SJSA1 (cell line): ENCODE results near the gene PNPO. TPM values are rescaled to one million over a fixed set of nuclear protein-coding genes. Genes with fewer than 3 reads are reported as not detected.
"Not testable (repeated sequence)": the region's sequence is repeated elsewhere in the genome, so short reads cannot be mapped to it uniquely, and the experiment has no call there.

ENCODE experiments used
- DNase-seq, 2 experiments: peaks; one replicate each; pipeline ENCODE4 v3.0.0-alpha.2; 2015 to 2020; ENCODE audit warnings: low spot score in 2 of 2, low read depth in 1 of 2
- H3K27ac ChIP-seq: fragments of 250-450 bp; sonication (Bioruptor Pico); 2 replicates; pipeline ENCODE4 v1.5.1; 2020; ENCODE audit warnings: mild to moderate bottlenecking, moderate library complexity
- H3K27me3 ChIP-seq: fragments of 250-450 bp; sonication (Bioruptor Pico); replicated peaks from 2 replicates; pipeline ENCODE4 v1.5.1; 2020; ENCODE audit warnings: mild to moderate bottlenecking, moderate library complexity
- H3K36me3 ChIP-seq: fragments of 250-450 bp; sonication (Bioruptor Pico); 2 replicates; pipeline ENCODE4 v1.5.1; 2020; ENCODE audit warnings: mild to moderate bottlenecking
- H3K4me1 ChIP-seq: fragments of 250-450 bp; sonication (Bioruptor Pico); replicated peaks from 2 replicates; pipeline ENCODE4 v1.6.1; 2021; ENCODE audit warnings: mild to moderate bottlenecking
- H3K4me3 ChIP-seq: fragments of 250-450 bp; sonication (Bioruptor Pico); 2 replicates; pipeline ENCODE4 v1.5.1; 2020; ENCODE audit warnings: mild to moderate bottlenecking
- H3K9me3 ChIP-seq: fragments of 250-450 bp; sonication (Bioruptor Pico); replicated peaks from 2 replicates; pipeline ENCODE4 v1.5.1; 2020; ENCODE audit warnings: mild to moderate bottlenecking
- total RNA-seq: library from RNA; depleted of rRNA; stranded (reverse); fragments of >200 nt; shearing (Covaris generic); gene quantifications from 2 replicates; pipeline ENCODE4 v1.2.3, GENCODE V29; 2014

Gene PNPO
- total RNA-seq, 1 experiment from 2014 or later, result 34.3 TPM

DNA sequence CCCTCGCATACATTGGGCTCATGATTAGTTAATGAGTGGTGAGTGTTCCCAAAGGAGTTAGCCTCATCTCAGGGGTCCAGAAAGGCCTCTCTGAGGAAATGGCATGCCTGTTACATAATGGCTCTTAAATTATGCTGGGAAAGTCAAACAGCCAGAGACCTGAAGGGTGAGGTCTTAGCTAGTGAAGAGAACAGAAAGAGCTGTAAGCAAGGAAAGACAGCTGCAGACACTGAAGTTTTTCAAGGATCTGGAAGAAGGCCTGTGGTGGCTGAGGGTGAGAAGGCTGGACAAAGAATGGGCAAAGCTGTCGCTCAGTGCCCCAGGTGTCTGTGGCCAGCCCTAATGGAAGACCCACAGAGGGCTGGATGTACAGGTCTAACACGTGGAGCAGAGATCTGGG is 34.9 kb upstream of the PNPO start:
- no peak for DNase-seq
- Histone ChIP-seq H3K27ac (no peak overlapping the region), H3K4me1 (peaks cover 12% of the 10 kb centered on the region; the same call in 1 of the 2 replicates), H3K4me3 (no peak overlapping the region), H3K36me3 (peaks cover 13% of the 10 kb centered on the region), H3K27me3 (no peaks in the 10 kb centered on the region), H3K9me3 (no peaks in the 10 kb centered on the region)

DNA sequence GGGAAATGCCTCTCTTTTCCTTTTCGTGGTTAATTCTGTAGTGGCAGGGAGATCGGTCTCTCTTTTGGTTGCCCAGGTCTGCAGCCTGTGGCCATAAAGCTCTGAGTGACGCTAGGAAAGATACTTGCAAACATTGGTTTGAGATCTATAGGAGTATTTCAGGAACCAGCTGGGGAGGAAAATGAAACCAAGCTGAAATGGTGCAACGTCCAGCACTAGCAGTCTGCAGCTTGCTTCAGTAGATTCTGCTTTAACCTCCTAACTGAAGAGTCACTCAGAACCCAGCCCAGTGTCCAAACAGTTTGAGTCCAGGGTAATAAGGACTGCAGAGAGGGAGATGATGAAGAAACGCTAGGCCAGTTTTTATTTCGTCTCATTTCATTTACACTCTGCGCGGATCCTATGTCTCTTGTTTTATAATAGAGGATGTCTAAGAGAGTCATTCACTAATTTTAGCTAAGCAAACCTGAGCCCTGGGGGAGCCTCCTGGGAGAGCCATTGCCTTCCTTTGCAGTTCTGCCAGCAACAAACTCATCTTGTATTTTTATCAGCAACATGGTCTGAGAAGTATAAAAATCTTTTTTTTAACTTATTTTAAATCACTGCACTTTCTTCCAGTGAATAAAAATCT is 33.3 kb upstream of the PNPO start:
- Histone ChIP-seq H3K36me3 (peaks cover 9% of the 10 kb centered on the region), H3K4me3 (no peak overlapping the region)
- no peak for DNase-seq

DNA sequence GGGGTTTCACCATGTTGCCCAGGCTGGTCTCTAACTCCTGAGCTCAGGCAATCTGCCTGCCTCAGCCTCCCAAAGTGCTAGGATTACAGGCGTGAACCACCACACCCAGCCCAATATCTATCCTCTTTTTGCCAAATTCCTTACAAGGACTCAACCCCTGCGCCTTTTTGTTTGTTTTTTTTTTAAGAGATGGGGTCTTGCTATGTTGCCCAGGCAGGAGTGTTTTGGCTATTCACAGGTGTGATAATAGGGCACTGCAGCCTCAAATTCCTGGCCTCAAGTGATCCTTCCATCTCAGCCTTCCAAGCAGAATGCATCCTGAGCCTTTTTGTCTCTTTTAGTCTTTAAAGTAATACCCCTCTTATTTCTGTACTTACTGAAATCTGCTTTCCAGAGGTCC is 28.3 kb upstream of the PNPO start:
- DNase-seq, result no peak
- Histone ChIP-seq H3K4me3 (no peak overlapping the region), H3K27me3 (no peaks in the 10 kb centered on the region), H3K36me3 (peaks cover 32% of the 10 kb centered on the region), H3K9me3 (no peaks in the 10 kb centered on the region), H3K4me1 (peaks cover 7% of the 10 kb centered on the region; the same call in 1 of the 2 replicates), H3K27ac (no peak overlapping the region)

More for the DNA sequence above, 33.3 kb upstream of the PNPO start:
- H3K27me3 ChIP-seq, result no peaks in the 10 kb centered on the region
- no peaks in the 10 kb centered on the region for H3K9me3 ChIP-seq
- no peak overlapping the region for H3K27ac ChIP-seq
- H3K4me1 ChIP-seq, result peaks cover 12% of the 10 kb centered on the region; the same call in 1 of the 2 replicates

DNA sequence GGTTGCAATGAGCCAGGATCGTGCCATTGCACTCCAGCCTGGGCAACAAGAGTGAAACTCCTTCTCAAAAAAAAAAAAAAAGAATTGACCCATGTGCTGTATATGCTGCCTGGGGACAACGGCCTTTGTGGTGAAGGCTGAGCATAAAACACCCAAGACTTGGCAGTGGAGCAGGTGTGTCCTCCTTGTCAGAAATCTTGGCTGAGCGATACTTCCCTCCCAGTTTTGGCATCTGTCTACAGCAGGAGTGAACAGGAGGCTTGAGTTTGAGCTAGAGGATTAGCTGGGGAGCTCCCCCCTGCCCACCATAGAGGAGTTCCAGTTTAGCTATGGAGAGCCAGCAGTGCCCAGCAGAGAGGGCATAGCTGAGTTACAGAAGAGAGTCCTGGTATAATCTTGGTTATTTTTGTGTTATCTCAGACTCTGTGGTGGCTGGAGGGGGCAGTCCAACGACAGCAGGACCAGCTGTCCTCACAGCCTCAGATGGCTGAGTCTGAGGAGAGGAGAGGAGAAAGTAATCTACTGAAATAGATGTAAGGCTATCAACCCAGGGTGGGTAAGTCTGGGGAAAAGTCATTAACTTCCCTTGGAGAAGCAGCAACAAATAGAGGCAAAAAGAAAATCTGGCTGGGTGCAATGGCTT is 26.9 kb upstream of the PNPO start:
- DNase-seq, result no peak
- H3K27ac ChIP-seq, result no peak overlapping the region
- peaks cover 7% of the 10 kb centered on the region; the same call in 1 of the 2 replicates for H3K4me1 ChIP-seq
- no peaks in the 10 kb centered on the region for H3K9me3 ChIP-seq
- H3K27me3 ChIP-seq, result no peaks in the 10 kb centered on the region
- H3K4me3 ChIP-seq, result no peak overlapping the region
- peaks cover 34% of the 10 kb centered on the region for H3K36me3 ChIP-seq

DNA sequence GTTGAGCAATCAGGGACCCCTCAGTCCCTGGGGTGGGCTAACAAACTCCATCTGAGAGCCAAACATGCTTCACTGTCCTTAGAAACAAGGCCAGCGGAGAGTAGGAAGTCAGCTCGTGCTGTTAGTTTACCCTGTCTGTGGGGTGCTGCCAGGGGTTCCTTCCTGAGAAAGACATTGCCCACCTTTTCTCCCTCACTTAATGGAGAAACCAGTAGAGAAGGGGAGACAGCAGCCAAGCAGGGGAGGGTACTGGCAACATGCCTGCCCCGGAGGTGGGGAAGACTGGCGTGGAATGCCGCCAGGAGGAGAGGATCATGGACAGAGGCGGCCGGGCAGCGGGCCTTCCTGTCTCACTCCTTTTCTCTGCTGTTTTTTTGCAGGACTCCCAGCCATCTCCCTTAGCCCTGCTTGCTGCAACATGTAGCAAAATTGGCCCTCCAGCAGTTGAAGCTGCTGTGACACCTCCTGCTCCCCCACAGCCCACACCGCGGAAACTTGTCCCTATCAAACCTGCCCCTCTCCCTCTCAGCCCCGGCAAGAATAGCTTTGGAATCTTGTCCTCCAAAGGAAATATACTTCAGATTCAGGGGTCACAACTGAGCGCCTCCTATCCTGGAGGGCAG is 25.5 kb upstream of the PNPO start:
- no peak for DNase-seq
- Histone ChIP-seq H3K4me1 (peaks cover 6% of the 10 kb centered on the region; the same call in 1 of the 2 replicates), H3K9me3 (no peaks in the 10 kb centered on the region), H3K4me3 (no peak overlapping the region), H3K27ac (no peak overlapping the region), H3K36me3 (peaks cover 30% of the 10 kb centered on the region), H3K27me3 (no peaks in the 10 kb centered on the region)

DNA sequence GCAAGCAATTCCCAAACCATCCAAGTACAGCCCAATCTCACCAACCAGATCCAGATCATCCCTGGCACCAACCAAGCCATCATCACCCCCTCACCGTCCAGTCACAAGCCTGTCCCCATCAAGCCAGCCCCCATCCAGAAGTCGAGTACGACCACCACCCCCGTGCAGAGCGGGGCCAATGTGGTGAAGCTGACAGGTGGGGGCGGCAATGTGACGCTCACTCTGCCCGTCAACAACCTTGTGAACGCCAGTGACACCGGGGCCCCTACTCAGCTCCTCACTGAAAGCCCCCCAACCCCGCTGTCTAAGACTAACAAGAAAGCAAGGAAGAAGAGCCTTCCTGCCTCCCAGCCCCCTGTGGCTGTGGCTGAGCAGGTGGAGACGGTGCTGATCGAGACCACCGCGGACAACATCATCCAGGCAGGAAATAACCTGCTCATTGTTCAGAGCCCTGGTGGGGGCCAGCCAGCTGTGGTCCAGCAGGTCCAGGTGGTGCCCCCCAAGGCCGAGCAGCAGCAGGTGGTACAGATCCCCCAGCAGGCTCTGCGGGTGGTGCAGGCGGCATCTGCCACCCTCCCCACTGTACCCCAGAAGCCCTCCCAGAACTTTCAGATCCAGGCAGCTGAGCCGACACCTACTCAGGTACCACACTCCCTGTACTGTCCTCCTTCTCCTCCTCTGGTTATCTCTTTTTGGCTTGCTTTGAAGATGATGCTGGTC is 24.7 kb upstream of the PNPO start:
- Histone ChIP-seq H3K27ac (no peak overlapping the region), H3K4me3 (no peak overlapping the region), H3K27me3 (no peaks in the 10 kb centered on the region), H3K9me3 (no peaks in the 10 kb centered on the region), H3K36me3 (peaks cover 30% of the 10 kb centered on the region), H3K4me1 (no peaks in the 10 kb centered on the region)
- DNase-seq, result no peak

DNA sequence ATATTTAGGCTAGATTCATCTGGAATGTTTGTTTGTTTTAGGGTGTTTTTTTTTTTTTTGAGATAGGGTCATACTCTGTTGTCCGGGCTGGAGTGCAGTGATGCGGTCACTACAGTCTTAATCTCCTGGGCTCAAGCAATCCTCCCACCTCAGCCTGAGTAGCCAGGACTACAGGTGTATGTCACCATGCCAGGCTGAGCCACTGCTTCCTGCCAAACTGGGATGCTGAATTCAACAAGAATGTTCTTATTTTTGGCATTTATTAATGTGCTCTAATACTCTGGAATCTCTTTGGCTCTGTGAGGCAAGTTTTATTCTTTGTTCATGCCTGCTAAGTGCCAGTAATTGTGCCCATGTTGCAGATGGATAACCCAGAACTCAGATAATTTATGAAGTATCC is 23.8 kb upstream of the PNPO start:
- Histone ChIP-seq H3K4me1 (no peaks in the 10 kb centered on the region), H3K27ac (no peak overlapping the region), H3K9me3 (no peaks in the 10 kb centered on the region), H3K27me3 (no peaks in the 10 kb centered on the region), H3K36me3 (peaks cover 35% of the 10 kb centered on the region), H3K4me3 (no peak overlapping the region)
- DNase-seq, result no peak

DNA sequence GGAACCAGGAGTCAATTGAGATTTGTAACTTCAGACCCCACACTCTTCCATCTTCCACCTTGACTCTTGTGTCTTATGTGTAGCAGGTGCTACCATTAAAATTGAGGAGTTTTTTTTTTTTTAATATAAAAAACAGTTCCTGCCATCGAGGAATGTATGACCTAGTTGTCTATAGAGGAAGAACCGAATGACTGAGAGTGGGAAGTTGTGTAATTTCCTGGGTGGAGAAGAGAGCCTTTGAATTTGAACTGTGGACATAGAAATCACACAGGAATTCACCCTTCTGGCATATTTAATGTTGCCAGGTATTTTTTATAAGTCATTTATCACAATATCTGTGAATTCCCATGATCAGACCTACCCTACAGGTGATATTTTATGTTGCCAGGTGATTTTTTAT is 23.4 kb upstream of the PNPO start:
- no peak overlapping the region for H3K4me3 ChIP-seq
- H3K36me3 ChIP-seq, result peaks cover 36% of the 10 kb centered on the region
- H3K4me1 ChIP-seq, result no peaks in the 10 kb centered on the region
- DNase-seq, result no peak
- H3K27ac ChIP-seq, result no peak overlapping the region
- H3K9me3 ChIP-seq, result no peaks in the 10 kb centered on the region
- H3K27me3 ChIP-seq, result no peaks in the 10 kb centered on the region

DNA sequence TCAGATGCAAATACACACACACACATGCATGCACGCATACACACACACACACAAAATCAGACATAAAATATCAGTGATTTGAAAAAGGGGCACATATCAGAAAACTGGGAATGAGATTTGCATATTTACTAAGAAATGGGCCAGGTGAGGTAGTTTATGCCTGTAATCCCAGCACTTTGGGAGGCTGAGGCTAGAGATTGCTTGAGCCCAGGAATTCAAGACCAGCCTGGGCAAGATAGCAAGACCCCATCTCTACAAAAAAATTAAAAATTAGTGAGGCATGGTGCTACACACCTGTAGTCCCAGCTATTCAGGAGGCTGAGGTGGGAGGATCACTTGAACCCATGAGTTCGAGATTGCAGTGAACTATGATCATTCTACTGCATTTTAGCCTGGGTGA is 22.4 kb upstream of the PNPO start:
- peaks cover 45% of the 10 kb centered on the region for H3K36me3 ChIP-seq
- no peak overlapping the region for H3K4me3 ChIP-seq
- H3K27me3 ChIP-seq, result no peaks in the 10 kb centered on the region
- H3K9me3 ChIP-seq, result no peaks in the 10 kb centered on the region
- no peaks in the 10 kb centered on the region for H3K4me1 ChIP-seq
- DNase-seq, result no peak
- no peak overlapping the region for H3K27ac ChIP-seq

DNA sequence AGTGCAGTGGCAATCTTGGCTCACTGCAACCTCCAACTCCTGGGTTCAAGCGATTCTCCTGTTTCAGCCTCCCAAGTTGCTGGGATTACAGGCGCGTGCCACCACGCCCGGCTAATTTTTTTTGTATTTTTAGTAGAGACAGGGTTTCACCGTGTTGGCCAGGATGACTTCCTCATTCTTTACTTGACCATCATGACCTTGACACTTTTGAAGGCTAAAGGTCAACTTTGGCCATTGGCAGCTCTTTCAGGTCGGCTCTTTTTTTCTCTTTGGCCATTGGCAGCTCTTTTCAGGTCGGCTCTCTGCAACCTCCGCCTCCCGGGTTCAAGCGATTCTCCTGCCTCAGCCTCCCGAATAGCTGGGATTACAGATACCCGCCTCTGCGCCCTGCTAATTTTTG is 21.5 kb upstream of the PNPO start:
- H3K27me3 ChIP-seq, H3K4me3 ChIP-seq, H3K9me3 ChIP-seq, DNase-seq, H3K27ac ChIP-seq, H3K4me1 ChIP-seq: not testable (repeated sequence)
- H3K36me3 ChIP-seq, result peaks cover 54% of the 10 kb centered on the region

DNA sequence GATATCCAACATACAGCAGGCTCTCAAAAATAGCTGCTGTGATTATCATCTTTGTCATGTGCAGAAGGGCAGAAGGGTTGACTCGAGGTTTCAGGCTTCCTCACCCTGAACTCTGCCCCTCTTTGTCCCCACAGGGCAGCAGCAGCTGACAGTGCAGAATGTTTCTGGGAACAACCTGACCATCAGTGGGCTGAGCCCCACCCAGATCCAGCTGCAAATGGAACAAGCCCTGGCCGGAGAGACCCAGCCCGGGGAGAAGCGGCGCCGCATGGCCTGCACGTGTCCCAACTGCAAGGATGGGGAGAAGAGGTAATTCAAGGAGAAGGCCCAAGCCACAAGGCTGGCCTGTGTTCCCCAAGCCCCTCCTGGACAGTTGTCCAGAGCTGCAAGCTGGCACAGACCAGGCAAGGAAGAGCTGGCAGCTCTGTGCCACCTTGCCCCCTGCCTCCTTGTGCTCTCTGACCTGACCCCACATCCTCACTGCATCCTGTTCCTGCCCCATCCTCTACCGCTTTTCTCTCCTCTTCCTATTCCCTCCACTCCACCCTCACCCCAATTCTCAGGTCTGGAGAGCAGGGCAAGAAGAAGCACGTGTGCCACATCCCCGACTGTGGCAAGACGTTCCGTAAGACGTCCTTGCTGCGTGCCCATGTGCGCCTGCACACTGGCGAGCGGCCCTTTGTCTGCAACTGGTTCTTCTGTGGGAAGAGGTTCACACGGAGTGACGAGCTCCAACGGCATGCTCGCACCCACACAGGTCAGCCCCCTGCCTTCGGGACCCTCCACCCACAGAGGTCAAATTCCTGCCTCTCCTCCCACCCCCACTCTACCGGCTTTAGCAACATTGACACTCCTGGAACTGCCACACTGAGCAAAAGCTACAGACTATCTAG is 16.3 kb upstream of the PNPO start:
- Histone ChIP-seq H3K4me1 (no peaks in the 10 kb centered on the region), H3K36me3 (peaks cover 50% of the 10 kb centered on the region), H3K27me3 (no peaks in the 10 kb centered on the region), H3K4me3 (no peak overlapping the region), H3K9me3 (no peaks in the 10 kb centered on the region), H3K27ac (no peak overlapping the region)
- DNase-seq, result no peak

DNA sequence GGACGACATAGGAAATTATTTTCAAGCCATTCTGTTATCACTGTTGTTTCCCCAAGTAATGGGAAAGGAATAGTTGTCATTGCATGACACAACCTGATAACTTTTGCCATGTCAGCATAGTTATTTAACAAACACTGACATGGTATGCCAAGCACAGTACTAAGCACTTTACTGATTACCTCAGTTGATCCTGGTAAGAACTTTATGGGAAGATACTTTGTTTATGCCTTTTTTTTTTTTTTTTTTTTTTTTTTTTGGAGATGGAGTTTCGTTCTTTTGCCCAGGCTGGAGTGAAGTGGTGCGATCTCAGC is 15.7 kb upstream of the PNPO start:
- Histone ChIP-seq H3K4me1 (peaks cover 3% of the 10 kb centered on the region), H3K4me3 (no peak overlapping the region)

DNA sequence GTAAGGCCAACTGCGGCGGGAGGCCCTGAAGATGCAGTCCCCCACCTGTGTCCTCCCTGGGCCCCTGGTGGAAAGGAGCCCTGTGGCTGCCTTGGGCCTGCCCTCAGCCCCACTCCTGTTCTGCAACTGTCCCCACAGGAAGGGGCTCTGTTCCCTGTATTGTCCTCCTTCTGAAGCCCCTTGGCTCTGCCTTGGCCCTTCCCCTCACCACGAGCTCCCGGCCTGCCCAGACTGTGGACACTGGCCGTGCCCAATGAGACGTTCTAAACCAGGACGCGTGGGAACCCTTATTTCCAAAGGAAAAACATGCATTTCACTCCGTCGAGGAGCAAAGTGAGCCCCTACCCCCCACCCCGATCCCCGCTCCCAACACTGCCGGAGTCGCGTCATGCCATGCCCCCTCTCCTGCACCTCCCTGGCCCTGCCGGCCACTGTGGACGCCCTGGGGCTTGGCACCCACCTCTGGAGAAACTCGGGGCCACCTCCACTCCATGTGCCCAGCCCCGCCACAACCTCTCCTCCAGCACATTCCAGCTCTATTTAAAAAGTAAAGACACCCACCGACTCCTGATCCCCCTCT is 13.5 kb upstream of the PNPO start:
- Histone ChIP-seq H3K4me3 (no peak overlapping the region), H3K4me1 (peaks cover 11% of the 10 kb centered on the region), H3K27ac (no peak overlapping the region), H3K27me3 (no peaks in the 10 kb centered on the region), H3K36me3 (peaks cover 45% of the 10 kb centered on the region), H3K9me3 (no peaks in the 10 kb centered on the region)
- no peak for DNase-seq

More for the DNA sequence above, 15.7 kb upstream of the PNPO start:
- Histone ChIP-seq H3K27ac (no peak overlapping the region), H3K9me3 (no peaks in the 10 kb centered on the region), H3K27me3 (no peaks in the 10 kb centered on the region), H3K36me3 (peaks cover 50% of the 10 kb centered on the region)
- DNase-seq, result no peak
